Naive thymus-derived CD4-positive, alpha-beta T cell (primary cell): Measurements from ENCODE around the gene FAAP20. TPM values are rescaled to one million over a fixed set of nuclear protein-coding genes. Genes with fewer than 3 reads are reported as not detected.

Experiments used
- ATAC-seq: fragments of 150-1000 bp; cut with Tn5 transposase; 2 replicates; pipeline ENCODE4 v1.10.0; 2021; ENCODE audit warnings: mild to moderate bottlenecking, moderate library complexity
- CTCF ChIA-PET: fragments of 350-600 bp; sonication (Branson Sonifier 250); formaldehyde crosslinking; loops from one replicate; lab custom pipeline; 2021; ENCODE audit warnings: antibody characterized with exemption; lab: Charles Lee
- POLR2A ChIA-PET: fragments of 350-600 bp; sonication (Branson Sonifier 250); formaldehyde crosslinking; loops from one replicate; lab custom pipeline; 2021; ENCODE audit warnings: antibody characterized with exemption, inconsistent platforms; lab: Charles Lee
- DNase-seq, 9 donors: peaks; one replicate each; pipeline versions ENCODE4 v3.0.0 to v3.0.0-alpha.2; 2020 to 2022; ENCODE audit warnings: mixed read lengths in 1 of 9
- H3K27ac ChIP-seq: one replicate; pipeline ENCODE4 v1.7.0; 2013; ENCODE audit warnings: mild to moderate bottlenecking, low read depth, low read length, moderate library complexity
- H3K27me3 ChIP-seq, 2 donors: one replicate each; pipeline ENCODE4 v1.7.0; 2013; ENCODE audit warnings: low read length in 2 of 2, mild to moderate bottlenecking in 2 of 2, moderate library complexity in 2 of 2; ENCODE audit not compliant: control insufficient read depth in 2 of 2, insufficient read depth in 2 of 2
- H3K36me3 ChIP-seq, 3 experiments: 1 replicate in 2 of 3; 2 replicates in 1 of 3; pipeline ENCODE4 v1.7.0; 2013; ENCODE audit warnings: low read length in 3 of 3, mild to moderate bottlenecking in 3 of 3, moderate library complexity in 1 of 3; ENCODE audit not compliant: insufficient read depth in 3 of 3, control insufficient read depth in 2 of 3
- H3K4me1 ChIP-seq, 2 donors: one replicate each; pipeline ENCODE4 v1.7.0; 2013; ENCODE audit warnings: low read length in 2 of 2, mild to moderate bottlenecking in 2 of 2, moderate library complexity in 1 of 2; ENCODE audit not compliant: control insufficient read depth in 2 of 2, insufficient read depth in 2 of 2
- H3K4me3 ChIP-seq: 2 replicates; pipeline ENCODE4 v1.7.0; 2013; ENCODE audit warnings: mild to moderate bottlenecking, low read length
- H3K9me3 ChIP-seq, 3 experiments: 1 replicate in 2 of 3; 2 replicates in 1 of 3; pipeline ENCODE4 v1.7.0; 2013; ENCODE audit warnings: low read length in 3 of 3; ENCODE audit not compliant: control insufficient read depth in 2 of 3
- H3K27ac Mint-ChIP-seq, 9 donors: one replicate each; pipeline ENCODE4 v1.8.0; 2020 to 2022; ENCODE audit warnings: mixed read lengths in 9 of 9, mild to moderate bottlenecking in 8 of 9, moderate library complexity in 5 of 9, inconsistent platforms in 2 of 9
- H3K27me3 Mint-ChIP-seq, 5 donors: one replicate each; pipeline ENCODE4 v1.8.0; 2021 to 2022; ENCODE audit warnings: mixed read lengths in 5 of 5, mild to moderate bottlenecking in 1 of 5
- H3K36me3 Mint-ChIP-seq, 5 donors: one replicate each; pipeline ENCODE4 v1.8.0; 2020 to 2022; ENCODE audit warnings: mixed read lengths in 5 of 5, mild to moderate bottlenecking in 3 of 5, inconsistent platforms in 1 of 5
- H3K4me1 Mint-ChIP-seq, 7 donors: one replicate each; pipeline ENCODE4 v1.8.0; 2020 to 2022; ENCODE audit warnings: mixed read lengths in 7 of 7, mild to moderate bottlenecking in 3 of 7, inconsistent platforms in 1 of 7
- H3K4me3 Mint-ChIP-seq, 10 donors: one replicate each; pipeline ENCODE4 v1.8.0; 2020 to 2022; ENCODE audit warnings: mild to moderate bottlenecking in 10 of 10, mixed read lengths in 10 of 10, moderate library complexity in 6 of 10, inconsistent platforms in 2 of 10
- H3K9me3 Mint-ChIP-seq, 11 donors: one replicate each; pipeline ENCODE4 v1.8.0; 2020 to 2022; ENCODE audit warnings: mixed read lengths in 11 of 11, mild to moderate bottlenecking in 4 of 11, inconsistent platforms in 1 of 11, moderate library complexity in 1 of 11
- intact Hi-C, 2 donors: fragments of 100-400 bp; cut with micrococcal nuclease; formaldehyde crosslinking; loops; one replicate each; pipeline ENCODE4 v1.15.1; 2023
- polyA plus RNA-seq, 2 donors: library from polyadenylated mRNA; unstranded; fragments of 300-500 nt; fragmentation: Illumina TruSeq; gene quantifications; one replicate each; pipeline ENCODE4 v1.2.3, GENCODE V29; 2021
- total RNA-seq, 6 experiments: library from RNA in 5 of 6; stranded (reverse) in 5 of 6; gene quantifications; 1 replicate in 5 of 6; 2 replicates in 1 of 6; pipeline ENCODE4 v1.2.3 and lab custom pipeline; 2021 to 2026

FAAP20 gene
- total and polyA plus RNA-seq, 7 experiments from 2014 or later = 43.2 to 77.0 (median 55.7) TPM

- ATAC-seq (no peak), DNase-seq (no peak)
- ChIA-PET POLR2A (no interaction called here), CTCF (interaction anchor here (0.6 to 2.8 kb wide), 4 partner anchors 13 to 43 kb away, joined by 5 to 15 read pairs (median 6); no protein-coding TSS in a partner anchor)
- Histone ChIP-seq H3K4me1 (no peaks in the 10 kb centered on the region), H3K27ac (no peak overlapping the region), H3K36me3 (peaks cover 0 to 44% (median 2%) of the 10 kb centered on the region in 3 experiments), H3K27me3 (no peaks in the 10 kb centered on the region), H3K4me3 (no peak overlapping the region), H3K9me3 (no peaks in the 10 kb centered on the region)
- H3K36me3 Mint-ChIP-seq = peaks cover 0 to 27% (median 0%) of the 10 kb centered on the region in 5 donors
- intact Hi-C loops = no loop called here
- H3K27ac Mint-ChIP-seq = peak overlapping the region in 1 of 9 donors; percentile 33
- no peaks in the 10 kb centered on the region for H3K27me3 Mint-ChIP-seq
- H3K4me3 Mint-ChIP-seq = peak overlapping the region in 2 of 10 donors; percentile 1 to 45
- peaks cover 0 to 8% (median 4%) of the 10 kb centered on the region in 7 donors for H3K4me1 Mint-ChIP-seq
- no peaks in the 10 kb centered on the region for H3K9me3 Mint-ChIP-seq
Measured at GRCh38 chr1:2175681-2176454, 18.7 kb downstream of the FAAP20 start.

- Histone ChIP-seq H3K4me1 (no peaks in the 10 kb centered on the region), H3K36me3 (peaks cover 0 to 36% (median 0%) of the 10 kb centered on the region in 3 experiments), H3K27me3 (no peaks in the 10 kb centered on the region), H3K27ac (no peak overlapping the region), H3K4me3 (no peak overlapping the region), H3K9me3 (no peaks in the 10 kb centered on the region)
- peak overlapping the region in 6 of 10 donors; percentile 38 to 71 (median 56) for H3K4me3 Mint-ChIP-seq
- intact Hi-C loops = no loop called here
- peaks cover 0 to 26% (median 0%) of the 10 kb centered on the region in 5 donors for H3K36me3 Mint-ChIP-seq
- no peaks in the 10 kb centered on the region for H3K9me3 Mint-ChIP-seq
- H3K4me1 Mint-ChIP-seq = peaks cover 0 to 8% (median 4%) of the 10 kb centered on the region in 7 donors
- no peak overlapping the region for H3K27ac Mint-ChIP-seq
- no peaks in the 10 kb centered on the region for H3K27me3 Mint-ChIP-seq
- ChIA-PET POLR2A (interaction anchor here (1.7 kb wide), 1 partner anchor 15 kb away, joined by 6 read pairs; no protein-coding TSS in a partner anchor), CTCF (interaction anchor here (1.2 to 2.8 kb wide), 5 partner anchors 20 to 82 kb away, joined by 3 to 15 read pairs (median 5); partner anchors contain the start of gene FAAP20)
- no peak for ATAC-seq
- no peak for DNase-seq
Measured at GRCh38 chr1:2175055-2175414, 19.5 kb downstream of the FAAP20 start.

GRCh38 chr1:2174348-2175054, 20.1 kb downstream of the FAAP20 start:
- intact Hi-C loops = loop anchor here (1.0 kb wide), 2 partner anchors 41 to 83 kb away; no protein-coding TSS in a partner anchor
- Histone ChIP-seq H3K4me1 (no peaks in the 10 kb centered on the region), H3K27me3 (no peaks in the 10 kb centered on the region), H3K9me3 (no peaks in the 10 kb centered on the region), H3K27ac (no peak overlapping the region), H3K36me3 (peaks cover 0 to 34% (median 0%) of the 10 kb centered on the region in 3 experiments), H3K4me3 (no peak overlapping the region)
- Mint-ChIP-seq H3K27ac (no peak overlapping the region), H3K36me3 (peaks cover 0 to 23% (median 0%) of the 10 kb centered on the region in 5 donors), H3K4me3 (peak overlapping the region in 6 of 10 donors; percentile 38 to 71 (median 56)), H3K9me3 (no peaks in the 10 kb centered on the region), H3K4me1 (peaks cover 0 to 8% (median 4%) of the 10 kb centered on the region in 7 donors), H3K27me3 (no peaks in the 10 kb centered on the region)
- ChIA-PET CTCF (interaction anchor here (0.6 to 2.8 kb wide), 11 partner anchors 9 to 260 kb away, joined by 3 to 15 read pairs (median 3); partner anchors contain the start of gene FAAP20), POLR2A (interaction anchor here (1.0 to 1.7 kb wide), 2 partner anchors 9 to 15 kb away, joined by 4 to 6 read pairs; no protein-coding TSS in a partner anchor)
- DNase-seq (peak in 6 of 9 donors; percentile 21 to 46 (median 34)), ATAC-seq (peak; percentile 73)

GRCh38 chr1:2173546-2174347, 20.8 kb downstream of the FAAP20 start:
- DNase-seq = no peak
- Histone ChIP-seq H3K4me1 (no peaks in the 10 kb centered on the region), H3K27ac (no peak overlapping the region), H3K27me3 (no peaks in the 10 kb centered on the region), H3K9me3 (no peaks in the 10 kb centered on the region), H3K4me3 (no peak overlapping the region), H3K36me3 (peaks cover 0 to 31% (median 0%) of the 10 kb centered on the region in 3 experiments)
- Mint-ChIP-seq H3K9me3 (no peaks in the 10 kb centered on the region), H3K4me3 (peak overlapping the region in 1 of 10 donors; percentile 71), H3K27ac (peak overlapping the region in 1 of 9 donors; percentile 17), H3K27me3 (no peaks in the 10 kb centered on the region), H3K36me3 (peaks cover 0 to 22% (median 0%) of the 10 kb centered on the region in 5 donors), H3K4me1 (peaks cover 0 to 8% (median 4%) of the 10 kb centered on the region in 7 donors)
- POLR2A ChIA-PET = interaction anchor here (0.8 to 1.7 kb wide), 3 partner anchors 10 to 16 kb away, joined by 3 to 6 read pairs (median 4); no protein-coding TSS in a partner anchor
- ATAC-seq = peak; percentile 19
- intact Hi-C loops = loop anchor here (1.0 kb wide), 2 partner anchors 40 to 82 kb away; no protein-coding TSS in a partner anchor
- CTCF ChIA-PET = interaction anchor here (0.6 to 2.8 kb wide), 8 partner anchors 10 to 259 kb away, joined by 3 to 15 read pairs (median 3); partner anchors contain the start of gene FAAP20

DNA sequence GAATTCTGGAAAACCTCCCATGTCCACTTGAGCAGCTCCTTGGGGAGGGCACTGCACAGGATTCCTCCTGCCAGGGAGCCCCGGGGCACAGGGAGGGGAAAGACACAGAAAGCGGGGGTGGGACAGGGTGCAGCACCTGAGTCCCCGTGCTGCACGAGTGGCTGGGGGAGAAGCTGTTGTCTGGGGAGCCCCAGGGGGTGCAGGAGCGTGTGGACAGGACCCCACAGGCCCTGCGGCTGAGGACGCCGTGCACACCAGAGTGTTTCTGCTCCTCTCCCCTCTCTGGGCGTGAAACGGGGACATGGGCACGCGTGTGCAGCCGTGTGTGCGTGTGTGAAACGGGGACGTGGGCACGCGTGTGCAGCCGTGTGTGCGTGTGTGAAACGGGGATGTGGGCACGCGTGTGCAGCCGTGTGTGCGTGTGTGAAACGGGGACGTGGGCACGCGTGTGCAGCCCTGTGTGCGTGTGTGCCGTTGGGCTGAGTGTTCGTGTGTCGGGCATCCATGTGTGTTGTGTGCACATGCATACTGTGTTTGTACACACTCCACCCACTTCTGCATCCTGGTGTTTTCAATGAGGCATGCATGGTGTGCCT, 21.9 kb downstream of the FAAP20 start:
- Mint-ChIP-seq H3K9me3 (no peaks in the 10 kb centered on the region), H3K36me3 (peaks cover 0 to 20% (median 0%) of the 10 kb centered on the region in 5 donors), H3K4me1 (peaks cover 0 to 8% (median 4%) of the 10 kb centered on the region in 7 donors), H3K4me3 (peak overlapping the region in 1 of 10 donors; percentile 9), H3K27ac (peak overlapping the region in 2 of 9 donors; percentile 41 to 51), H3K27me3 (no peaks in the 10 kb centered on the region)
- H3K4me3 ChIP-seq = no peak overlapping the region
- ChIA-PET POLR2A (interaction anchor here (0.8 kb wide), 1 partner anchor 17 kb away, joined by 3 read pairs; no protein-coding TSS in a partner anchor), CTCF (interaction anchor here (0.6 to 2.8 kb wide), 2 partner anchors 40 to 96 kb away, joined by 3 to 15 read pairs; no protein-coding TSS in a partner anchor)
- H3K27me3 ChIP-seq = no peaks in the 10 kb centered on the region
- H3K4me1 ChIP-seq = no peaks in the 10 kb centered on the region
- H3K9me3 ChIP-seq = no peaks in the 10 kb centered on the region
- peaks cover 0 to 21% (median 0%) of the 10 kb centered on the region in 3 experiments for H3K36me3 ChIP-seq
- ATAC-seq (no peak), DNase-seq (no peak)
- H3K27ac ChIP-seq = no peak overlapping the region
- intact Hi-C loops = no loop called here
